GM12874 (cell line): Measurements from ENCODE around the gene CPNE4.

Source experiments
- TF ChIP-seq, protein P1 (sequence below): IDR thresholded peaks from 2 replicates; pipeline ENCODE4 v1.5.1; 2011; ENCODE audit warnings: low read depth, mild to moderate bottlenecking, control low read depth, low read length, moderate library complexity; ENCODE audit not compliant: insufficient read depth

The CPNE4 gene

DNA sequence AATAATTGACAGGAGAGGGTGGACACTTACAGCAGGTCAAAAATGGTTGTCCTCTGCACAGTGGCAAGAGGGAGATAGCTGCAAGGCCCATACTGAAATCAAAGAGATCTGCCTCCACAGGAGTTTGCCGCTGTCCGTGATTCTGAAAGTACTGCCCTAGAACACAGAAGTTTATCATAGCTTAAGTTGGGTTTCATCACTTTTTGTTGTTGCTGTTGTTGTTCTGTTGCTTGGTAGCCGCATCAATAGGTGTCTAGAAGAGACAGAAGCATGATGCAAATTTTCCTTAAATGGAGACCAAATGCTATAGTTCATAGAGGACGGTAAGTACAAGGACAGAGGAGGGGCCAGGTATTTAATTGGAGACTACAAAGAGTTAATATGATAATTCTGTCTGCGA lies 412.1 kb downstream of the CPNE4 start:
- TF ChIP-seq, protein P1, sequence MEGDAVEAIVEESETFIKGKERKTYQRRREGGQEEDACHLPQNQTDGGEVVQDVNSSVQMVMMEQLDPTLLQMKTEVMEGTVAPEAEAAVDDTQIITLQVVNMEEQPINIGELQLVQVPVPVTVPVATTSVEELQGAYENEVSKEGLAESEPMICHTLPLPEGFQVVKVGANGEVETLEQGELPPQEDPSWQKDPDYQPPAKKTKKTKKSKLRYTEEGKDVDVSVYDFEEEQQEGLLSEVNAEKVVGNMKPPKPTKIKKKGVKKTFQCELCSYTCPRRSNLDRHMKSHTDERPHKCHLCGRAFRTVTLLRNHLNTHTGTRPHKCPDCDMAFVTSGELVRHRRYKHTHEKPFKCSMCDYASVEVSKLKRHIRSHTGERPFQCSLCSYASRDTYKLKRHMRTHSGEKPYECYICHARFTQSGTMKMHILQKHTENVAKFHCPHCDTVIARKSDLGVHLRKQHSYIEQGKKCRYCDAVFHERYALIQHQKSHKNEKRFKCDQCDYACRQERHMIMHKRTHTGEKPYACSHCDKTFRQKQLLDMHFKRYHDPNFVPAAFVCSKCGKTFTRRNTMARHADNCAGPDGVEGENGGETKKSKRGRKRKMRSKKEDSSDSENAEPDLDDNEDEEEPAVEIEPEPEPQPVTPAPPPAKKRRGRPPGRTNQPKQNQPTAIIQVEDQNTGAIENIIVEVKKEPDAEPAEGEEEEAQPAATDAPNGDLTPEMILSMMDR = no peak

GRCh38 chr3:131620977-131621376 lies 413.8 kb downstream of the CPNE4 start:
- TF ChIP-seq, protein P1 = no peak

DNA sequence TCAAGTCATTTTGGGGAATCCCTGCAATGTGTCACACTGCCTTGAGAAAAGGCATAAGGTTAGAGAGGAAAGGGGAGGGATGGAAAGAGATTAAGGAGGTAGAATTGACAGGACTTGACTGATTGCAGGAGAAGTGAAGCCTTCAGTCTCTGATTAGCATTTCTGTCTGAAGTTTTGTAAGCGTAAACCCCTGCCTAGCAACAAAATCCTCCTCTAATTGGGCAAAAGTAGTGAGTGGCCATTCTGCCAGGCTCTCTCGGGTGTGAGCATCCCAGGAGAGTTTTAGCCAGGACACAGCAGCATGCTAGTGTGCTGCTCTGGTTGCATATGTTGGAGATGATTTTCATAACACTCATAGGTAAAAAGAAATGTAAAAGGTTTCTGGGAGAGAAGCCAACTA lies 415.0 kb downstream of the CPNE4 start:
- TF ChIP-seq, protein P1 = no peak

GRCh38 chr3:131616719-131617118 lies 418.1 kb downstream of the CPNE4 start:
- TF ChIP-seq, protein P1 = no peak

DNA sequence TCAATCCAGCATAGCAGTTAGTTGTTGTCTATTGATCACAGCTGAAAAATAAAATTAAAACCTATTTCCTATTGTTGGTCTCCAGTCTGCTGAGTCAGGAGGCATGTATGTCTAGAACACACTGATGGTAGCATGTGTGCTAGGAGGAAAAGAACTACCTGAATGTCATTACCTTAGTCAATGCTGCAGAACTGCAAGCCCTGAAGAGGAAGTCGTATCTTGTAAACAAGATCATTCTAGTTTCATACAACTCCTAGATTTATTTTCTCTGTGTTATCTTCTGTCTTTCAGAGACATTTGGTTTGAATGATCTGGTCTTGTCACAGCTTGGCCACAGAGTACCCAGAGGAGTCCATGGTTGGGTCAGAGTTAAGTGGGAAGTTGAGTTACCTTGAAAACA lies 422.1 kb downstream of the CPNE4 start:
- TF ChIP-seq, protein P1 = no peak

GRCh38 chr3:131610174-131610573 lies 424.6 kb downstream of the CPNE4 start:
- TF ChIP-seq, protein P1 = no peak

DNA sequence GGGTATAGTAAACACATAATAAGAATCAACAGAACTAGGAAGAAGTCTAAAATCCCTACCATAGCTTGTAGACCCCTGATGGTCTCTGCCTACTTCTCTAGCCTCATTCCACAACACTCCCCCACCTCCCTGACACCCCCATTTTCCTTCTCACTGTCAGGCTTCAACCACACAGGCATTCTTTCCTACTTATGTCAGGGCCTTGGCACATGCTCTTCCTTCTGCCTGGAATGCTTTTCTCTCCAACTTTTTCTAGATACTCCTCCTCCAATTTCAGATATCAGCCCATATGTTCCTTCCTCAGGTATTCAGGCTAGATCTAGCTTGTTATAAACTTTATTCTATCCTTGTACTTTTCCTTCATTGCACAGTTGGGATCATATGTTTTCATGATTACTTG lies 426.1 kb downstream of the CPNE4 start:
- TF ChIP-seq, protein P1 = no peak

- TF ChIP-seq, protein P1 = no peak
Observed at GRCh38 chr3:131608296-131608695, 426.5 kb downstream of the CPNE4 start.
